ENCODE results near the gene MDFIC. TPM values are rescaled to one million over a fixed set of nuclear protein-coding genes. Genes with fewer than 3 reads are reported as not detected.

The MDFIC gene
- total RNA-seq, 4 donors from 2014 or later, result 46.7 to 176 (median 79.2) TPM

GRCh38 chr7:115066634-115067033 is 144.7 kb downstream of the MDFIC start:
- DNase-seq (ENCODE audit: low spot score), result no peak
- no peak for ATAC-seq (ENCODE audit: low FRiP score)
- TF ChIP-seq CTCF (IDR thresholded peaks at IDR 0.05), result no peak

GRCh38 chr7:115068220-115068619 is 146.3 kb downstream of the MDFIC start:
- TF ChIP-seq CTCF (IDR thresholded peaks at IDR 0.05), result no peak
- no peak for ATAC-seq (ENCODE audit: low FRiP score)

More at GRCh38 chr7:115068220-115068619, 146.3 kb downstream of the MDFIC start:
- no peak for DNase-seq (ENCODE audit: low spot score)

All from omental fat pad (tissue), 4 donors.